GM21619 (cell line): ENCODE measurements around the gene PTPRG.

Experiments
- ATAC-seq: cut with Tn5 transposase; IDR thresholded peaks from one replicate; pipeline ENCODE4 v1.9.1; 2021; ENCODE audit not compliant: unreplicated experiment

The PTPRG gene

DNA sequence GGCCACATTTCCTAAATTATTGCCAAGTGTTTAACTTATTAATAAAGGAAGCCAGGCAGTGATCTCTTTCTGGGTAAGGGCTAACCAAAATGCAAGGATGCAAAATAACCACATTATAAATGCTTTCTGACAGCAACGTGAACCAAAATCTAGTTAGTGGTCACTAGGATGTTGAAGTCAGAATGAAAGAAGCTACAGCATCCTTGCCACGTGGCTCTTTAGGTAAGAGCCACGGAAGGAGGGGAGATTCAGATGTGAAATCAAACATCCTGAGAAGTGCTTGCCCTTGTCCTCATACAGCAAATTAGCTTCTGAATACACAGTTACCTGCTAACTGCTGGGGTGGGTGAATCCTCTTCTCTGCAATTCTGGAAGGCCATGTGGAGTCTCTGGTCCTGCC, 565.7 kb downstream of the PTPRG start:
- no peak for ATAC-seq

DNA sequence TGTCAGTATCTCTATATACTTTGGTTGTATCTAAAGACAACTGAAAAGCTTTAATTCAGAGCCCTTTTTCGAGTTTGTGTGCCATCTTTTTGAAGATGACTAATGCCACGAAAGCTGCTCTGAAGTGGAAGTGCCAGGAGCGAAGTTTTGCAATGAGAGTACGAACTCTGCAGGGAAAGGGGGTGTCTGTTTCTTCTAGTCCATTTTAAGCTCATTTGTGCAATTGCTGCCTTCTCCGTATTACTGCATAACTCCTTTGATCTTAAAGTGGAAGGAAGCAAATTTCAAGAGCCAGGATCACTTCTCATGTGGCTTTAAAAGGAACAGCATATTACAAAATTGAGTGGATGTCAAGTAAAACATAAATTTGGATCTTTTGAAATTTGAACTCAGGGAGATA, 566.7 kb downstream of the PTPRG start:
- no peak for ATAC-seq

GRCh38 chr3:62128681-62129080, 567.3 kb downstream of the PTPRG start:
- ATAC-seq = no peak

GRCh38 chr3:62131050-62131449, 569.7 kb downstream of the PTPRG start:
- ATAC-seq = no peak

DNA sequence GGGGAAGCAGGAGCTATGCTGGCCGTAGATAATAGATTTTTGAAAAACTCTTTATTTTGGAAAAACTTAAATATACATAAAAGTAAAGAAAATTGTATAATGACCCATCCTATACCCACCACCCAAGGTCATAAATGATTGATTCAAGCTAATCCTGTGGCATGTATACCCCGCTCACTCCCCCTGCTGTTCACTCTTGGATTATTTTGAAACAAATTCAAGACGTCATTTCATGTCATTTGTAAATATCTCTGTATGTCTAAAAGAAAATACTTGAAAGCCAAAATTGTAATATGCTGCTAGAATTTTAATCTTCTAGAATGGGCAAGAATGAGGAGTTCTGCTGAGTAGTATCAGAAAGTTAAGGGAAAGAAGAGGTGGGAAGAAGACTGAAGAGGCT, 570.2 kb downstream of the PTPRG start:
- no peak for ATAC-seq

- ATAC-seq = no peak
Observed at GRCh38 chr3:62132027-62132602, 570.7 kb downstream of the PTPRG start.

GRCh38 chr3:62133015-62133414, 571.6 kb downstream of the PTPRG start:
- ATAC-seq = no peak

DNA sequence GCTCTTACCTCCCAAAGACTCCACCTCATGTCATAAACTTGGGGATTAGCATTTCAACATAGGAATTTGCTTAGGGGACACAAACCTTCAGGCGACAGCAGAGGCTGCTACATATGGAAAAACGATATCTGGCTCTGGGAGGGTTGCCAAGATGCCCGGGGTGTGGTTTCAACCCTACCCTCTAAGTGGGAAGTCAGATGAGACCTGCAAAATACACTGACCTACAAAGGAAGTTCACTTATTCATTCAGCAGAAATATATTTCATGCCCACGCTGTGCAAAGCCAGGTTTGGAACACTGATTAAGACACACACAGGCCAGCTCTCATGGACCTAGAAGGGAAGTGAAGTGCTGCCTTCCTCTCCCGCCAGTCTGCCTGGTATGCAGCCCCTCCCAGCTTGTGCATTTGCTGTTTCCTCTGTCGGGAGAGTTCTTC, 572.7 kb downstream of the PTPRG start:
- ATAC-seq = no peak

- ATAC-seq = no peak
Observed at GRCh38 chr3:62135741-62136140, 574.4 kb downstream of the PTPRG start.

DNA sequence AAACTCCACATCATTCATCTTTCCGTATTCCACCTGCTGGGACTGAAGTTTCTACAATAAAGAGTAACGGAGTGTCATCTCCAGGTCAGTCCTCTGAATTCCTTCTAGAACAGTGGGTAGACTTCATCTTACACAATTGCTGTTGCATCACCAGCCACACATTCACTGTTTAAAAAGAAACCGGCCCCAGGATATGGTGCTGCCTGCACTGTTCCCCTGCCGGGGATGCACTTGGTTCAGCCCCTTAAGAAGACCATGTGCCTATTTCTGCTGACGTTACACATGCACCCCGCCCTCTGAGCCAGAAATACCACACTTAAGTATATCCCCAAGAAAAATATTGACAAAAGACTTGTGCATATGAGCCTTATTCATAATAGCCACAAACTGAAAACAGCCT, 578.6 kb downstream of the PTPRG start:
- no peak for ATAC-seq

DNA sequence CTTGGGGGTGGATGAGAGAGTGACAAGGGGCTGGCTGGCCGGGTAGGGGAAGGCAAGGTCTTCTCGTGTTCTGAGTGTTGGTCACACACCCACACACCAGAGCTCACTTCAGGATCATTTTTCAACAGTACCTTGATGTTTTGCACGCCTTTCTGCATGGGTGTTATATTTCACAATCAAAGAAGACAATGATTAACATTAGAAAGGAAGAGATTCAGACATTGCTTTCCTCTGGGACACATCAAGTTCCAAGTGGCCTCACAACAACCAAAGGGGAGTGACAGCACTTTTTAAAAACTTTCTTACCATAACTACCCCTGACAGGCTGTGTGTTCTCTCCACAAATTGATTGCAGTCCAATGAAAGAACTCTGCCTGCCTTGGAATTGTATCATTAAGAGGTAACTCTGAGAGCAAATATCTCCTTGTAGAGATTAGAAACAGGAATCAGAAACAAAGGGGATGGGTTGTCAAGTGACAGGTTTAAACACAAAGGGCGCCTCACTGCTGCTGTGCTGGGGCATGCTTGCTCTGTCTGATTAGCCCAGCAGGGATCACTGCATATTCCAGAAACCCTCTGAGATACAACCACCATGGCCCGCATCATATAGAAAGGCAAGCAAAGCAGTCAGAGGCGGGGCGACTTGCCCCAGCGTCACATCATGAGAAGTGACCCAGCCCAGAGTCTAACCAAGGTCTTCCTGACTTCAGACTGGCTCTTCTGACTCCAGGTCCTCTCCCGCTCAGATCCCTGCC, 581.1 kb downstream of the PTPRG start:
- ATAC-seq = no peak

- ATAC-seq = no peak
Observed at GRCh38 chr3:62143843-62144450, 582.6 kb downstream of the PTPRG start.

GRCh38 chr3:62144482-62144881, 583.1 kb downstream of the PTPRG start:
- no peak for ATAC-seq

- no peak for ATAC-seq
Observed at GRCh38 chr3:62145086-62145757, 583.9 kb downstream of the PTPRG start.

GRCh38 chr3:62149539-62149938, 588.2 kb downstream of the PTPRG start:
- ATAC-seq = no peak

DNA sequence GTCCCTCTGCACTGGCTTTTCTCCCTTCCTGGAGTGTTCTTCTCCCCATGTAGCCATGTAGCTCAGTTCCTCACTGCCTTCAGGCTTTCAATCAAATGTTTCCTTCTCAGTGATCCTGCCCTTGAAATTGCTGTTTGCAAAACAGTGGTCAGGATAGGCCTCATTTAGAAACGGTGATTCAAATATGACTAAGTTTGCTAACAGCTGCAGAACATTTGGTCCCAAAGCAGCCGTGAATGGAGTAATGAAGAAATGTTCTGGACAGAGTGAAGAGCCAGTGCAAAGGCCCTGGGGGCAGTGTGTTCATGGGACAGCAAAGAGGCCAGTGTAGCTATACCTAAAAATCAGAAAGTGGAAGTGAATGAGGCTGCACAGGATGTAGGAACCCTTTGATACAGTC, 588.6 kb downstream of the PTPRG start:
- no peak for ATAC-seq

GRCh38 chr3:62151591-62151990, 590.2 kb downstream of the PTPRG start:
- no peak for ATAC-seq

GRCh38 chr3:62153231-62153630, 591.9 kb downstream of the PTPRG start:
- ATAC-seq = no peak

GRCh38 chr3:62154457-62155148, 593.2 kb downstream of the PTPRG start:
- no peak for ATAC-seq

GRCh38 chr3:62159056-62159708, 597.8 kb downstream of the PTPRG start:
- ATAC-seq = no peak

GRCh38 chr3:62159709-62160092, 598.3 kb downstream of the PTPRG start:
- no peak for ATAC-seq
